Chondrocyte (in vitro differentiated cells): ENCODE results near the gene CHMP1B. TPM values are rescaled to one million over a fixed set of nuclear protein-coding genes. Genes with fewer than 3 reads are reported as not detected.
"Not testable (repeated sequence)": the region's sequence is repeated elsewhere in the genome, so short reads cannot be mapped to it uniquely, and the experiment has no call there.

Source experiments
- DNase-seq: peaks from one replicate; pipeline ENCODE4 v3.0.0; 2021; ENCODE audit warnings: mixed read lengths, low spot score
- H3K27ac Mint-ChIP-seq: one replicate; pipeline ENCODE4 v1.8.0; 2021; ENCODE audit warnings: mild to moderate bottlenecking, moderate library complexity, mixed read lengths; ENCODE audit not compliant: unreplicated experiment
- H3K27me3 Mint-ChIP-seq: 2 replicates; pipeline ENCODE4 v1.8.0; 2021; ENCODE audit warnings: low read depth, mixed read lengths
- H3K36me3 Mint-ChIP-seq: 2 replicates; pipeline ENCODE4 v1.8.0; 2021; ENCODE audit warnings: low read depth, mixed read lengths
- H3K4me1 Mint-ChIP-seq: 2 replicates; pipeline ENCODE4 v1.8.0; 2021; ENCODE audit warnings: low read depth, mild to moderate bottlenecking, mixed read lengths
- H3K4me3 Mint-ChIP-seq: one replicate; pipeline ENCODE4 v1.8.0; 2021; ENCODE audit warnings: mild to moderate bottlenecking, moderate library complexity, mixed read lengths; ENCODE audit not compliant: unreplicated experiment
- H3K9me3 Mint-ChIP-seq: 2 replicates; pipeline ENCODE4 v1.8.0; 2021; ENCODE audit warnings: low read depth, mixed read lengths
- CTCF ChIP-seq: fragments of 200-600 bp; sonication (generic); IDR thresholded peaks from 2 replicates; pipeline ENCODE4 v1.5.0; 2021; ENCODE audit warnings: antibody characterized with exemption, mild to moderate bottlenecking, moderate library complexity
- total RNA-seq: library from RNA; stranded (reverse); gene quantifications from 3 replicates; pipeline ENCODE4 v1.2.1, GENCODE V29; 2021

CHMP1B gene
- total RNA-seq, 1 donor from 2014 or later: 32.5 TPM

- Mint-ChIP-seq H3K36me3 (peaks cover 33% of the 10 kb centered on the region), H3K9me3 (no peaks in the 10 kb centered on the region), H3K4me1 (peaks cover 7% of the 10 kb centered on the region), H3K27me3 (no peaks in the 10 kb centered on the region), H3K4me3 (no peak overlapping the region), H3K27ac (no peak overlapping the region)
- TF ChIP-seq CTCF: no peak
- DNase-seq: no peak
Observed at GRCh38 chr18:11888726-11889125, 37.5 kb downstream of the CHMP1B start.

- no peaks in the 10 kb centered on the region for H3K9me3 Mint-ChIP-seq
- TF ChIP-seq CTCF: no peak
- no peaks in the 10 kb centered on the region for H3K27me3 Mint-ChIP-seq
- peaks cover 10% of the 10 kb centered on the region for H3K4me1 Mint-ChIP-seq
- DNase-seq: no peak
- H3K27ac Mint-ChIP-seq: no peak overlapping the region
- H3K4me3 Mint-ChIP-seq: no peak overlapping the region
- peaks cover 28% of the 10 kb centered on the region for H3K36me3 Mint-ChIP-seq
Observed at GRCh38 chr18:11889284-11889683, 38.1 kb downstream of the CHMP1B start.

- Mint-ChIP-seq H3K9me3 (no peaks in the 10 kb centered on the region), H3K27ac (no peak overlapping the region), H3K4me3 (no peak overlapping the region), H3K27me3 (no peaks in the 10 kb centered on the region), H3K4me1 (peaks cover 17% of the 10 kb centered on the region), H3K36me3 (peaks cover 20% of the 10 kb centered on the region)
- no peak for TF ChIP-seq CTCF
- no peak for DNase-seq
Observed at GRCh38 chr18:11891737-11892136, 40.5 kb downstream of the CHMP1B start.

GRCh38 chr18:11892438-11892837, 41.2 kb downstream of the CHMP1B start:
- Mint-ChIP-seq H3K4me1 (peaks cover 17% of the 10 kb centered on the region), H3K36me3 (peaks cover 15% of the 10 kb centered on the region)
- H3K4me3 Mint-ChIP-seq, H3K27me3 Mint-ChIP-seq, H3K27ac Mint-ChIP-seq, H3K9me3 Mint-ChIP-seq, DNase-seq: not testable (repeated sequence)

GRCh38 chr18:11897781-11898180, 46.6 kb downstream of the CHMP1B start:
- no peak for DNase-seq
- no peaks in the 10 kb centered on the region for H3K9me3 Mint-ChIP-seq
- no peak for TF ChIP-seq CTCF

GRCh38 chr18:11899063-11899462, 47.9 kb downstream of the CHMP1B start:
- Mint-ChIP-seq H3K4me3 (no peak overlapping the region), H3K9me3 (no peaks in the 10 kb centered on the region), H3K27me3 (no peaks in the 10 kb centered on the region), H3K36me3 (peaks cover 16% of the 10 kb centered on the region), H3K4me1 (peaks cover 10% of the 10 kb centered on the region), H3K27ac (no peak overlapping the region)
- no peak for DNase-seq
- no peak for TF ChIP-seq CTCF

More at GRCh38 chr18:11897781-11898180, 46.6 kb downstream of the CHMP1B start:
- Mint-ChIP-seq H3K27ac (no peak overlapping the region), H3K4me3 (no peak overlapping the region), H3K4me1 (peaks cover 14% of the 10 kb centered on the region), H3K27me3 (no peaks in the 10 kb centered on the region), H3K36me3 (peaks cover 13% of the 10 kb centered on the region)
